A673 (cell line): ENCODE measurements around the gene TCF7L2.

Experiments
- EZH2 ChIP-seq: fragments of 200-600 bp; sonication (generic); IDR thresholded peaks from 2 replicates; pipeline ENCODE4 v1.6.1; 2017; ENCODE audit warnings: borderline replicate concordance, low read depth, mild to moderate bottlenecking, mixed read lengths, antibody characterized with exemption, low read length; ENCODE audit not compliant: poor library complexity, severe bottlenecking
- TF ChIP-seq, protein P1 (sequence below): fragments of 300-800, 200-600 bp; sonication (generic); conservative IDR thresholded peaks from 2 replicates; pipeline ENCODE4 v1.5.1; 2017; ENCODE audit warnings: low read depth, mild to moderate bottlenecking, antibody characterized with exemption, low read length, moderate library complexity, mixed read lengths

DNA sequence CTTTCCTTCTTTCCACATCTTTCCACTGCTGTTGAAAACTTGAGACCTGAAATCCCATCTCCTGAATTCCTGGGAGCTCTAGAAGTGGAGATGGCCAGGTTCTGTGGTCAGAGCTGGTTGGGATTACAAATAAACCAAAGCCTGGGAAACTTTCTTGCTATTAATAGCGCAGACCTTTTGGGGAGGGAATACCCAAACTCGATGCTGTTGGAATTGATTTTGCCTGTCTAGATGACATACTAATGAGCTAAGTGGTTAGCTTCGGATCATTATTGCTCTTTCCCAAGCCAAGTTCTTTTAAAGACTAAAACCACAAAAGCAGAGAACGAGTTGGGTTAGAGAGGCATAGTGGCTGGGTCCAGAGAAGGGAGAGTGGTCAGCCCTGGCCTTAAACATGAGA lies 76.6 kb downstream of the TCF7L2 start:
- TF ChIP-seq, protein P1, sequence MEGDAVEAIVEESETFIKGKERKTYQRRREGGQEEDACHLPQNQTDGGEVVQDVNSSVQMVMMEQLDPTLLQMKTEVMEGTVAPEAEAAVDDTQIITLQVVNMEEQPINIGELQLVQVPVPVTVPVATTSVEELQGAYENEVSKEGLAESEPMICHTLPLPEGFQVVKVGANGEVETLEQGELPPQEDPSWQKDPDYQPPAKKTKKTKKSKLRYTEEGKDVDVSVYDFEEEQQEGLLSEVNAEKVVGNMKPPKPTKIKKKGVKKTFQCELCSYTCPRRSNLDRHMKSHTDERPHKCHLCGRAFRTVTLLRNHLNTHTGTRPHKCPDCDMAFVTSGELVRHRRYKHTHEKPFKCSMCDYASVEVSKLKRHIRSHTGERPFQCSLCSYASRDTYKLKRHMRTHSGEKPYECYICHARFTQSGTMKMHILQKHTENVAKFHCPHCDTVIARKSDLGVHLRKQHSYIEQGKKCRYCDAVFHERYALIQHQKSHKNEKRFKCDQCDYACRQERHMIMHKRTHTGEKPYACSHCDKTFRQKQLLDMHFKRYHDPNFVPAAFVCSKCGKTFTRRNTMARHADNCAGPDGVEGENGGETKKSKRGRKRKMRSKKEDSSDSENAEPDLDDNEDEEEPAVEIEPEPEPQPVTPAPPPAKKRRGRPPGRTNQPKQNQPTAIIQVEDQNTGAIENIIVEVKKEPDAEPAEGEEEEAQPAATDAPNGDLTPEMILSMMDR = no peak
- no peak for TF ChIP-seq EZH2
